Renal pelvis (tissue), 1 donor: ENCODE data around the gene TARP.
"Not testable (repeated sequence)": the region's sequence is repeated elsewhere in the genome, so short reads cannot be mapped to it uniquely, and the experiment has no call there.

ENCODE experiments used
- DNase-seq: peaks from one replicate; pipeline ENCODE4 v3.0.0-alpha.2; 2013

Gene TARP

DNA sequence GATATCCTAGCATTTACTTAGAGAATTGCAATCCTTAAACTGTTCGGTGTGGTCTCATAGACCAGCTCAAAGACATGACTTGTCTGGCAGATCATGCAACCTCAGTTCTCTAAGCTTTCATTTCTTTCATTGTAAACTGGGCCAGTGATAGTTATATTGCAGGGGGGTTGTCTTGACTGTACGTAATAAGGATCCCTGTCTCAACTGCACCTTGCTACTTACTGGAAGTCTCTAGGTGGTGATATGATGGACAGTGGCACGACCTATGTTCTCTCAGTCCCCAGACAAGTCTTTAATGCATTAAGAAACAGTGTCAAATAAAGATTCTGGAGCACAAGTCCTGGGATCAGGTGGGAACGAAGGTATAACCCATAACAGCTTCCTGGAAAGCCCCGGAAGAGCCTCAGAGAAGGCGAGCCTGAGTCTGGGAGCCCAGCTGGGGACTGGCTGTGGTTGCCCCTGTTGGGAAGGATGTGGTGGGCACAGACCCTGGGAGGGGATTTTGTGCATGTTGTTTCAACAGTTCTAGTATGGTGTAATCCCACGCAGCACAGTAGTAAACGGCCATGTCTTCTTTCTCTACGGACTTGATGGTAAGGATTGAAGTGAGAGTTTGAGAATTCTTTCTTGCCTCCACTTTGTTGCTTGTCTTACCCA lies 26.0 kb upstream of the TARP start:
- DNase-seq, result no peak

GRCh38 chr7:38296059-38296857 lies 22.8 kb upstream of the TARP start:
- DNase-seq, result no peak

GRCh38 chr7:38294926-38295325 lies 21.5 kb upstream of the TARP start:
- DNase-seq, result no peak

GRCh38 chr7:38292442-38292841 lies 19.0 kb upstream of the TARP start:
- DNase-seq, result no peak

- DNase-seq, result no peak
These were observed 18.2 kb upstream of the TARP start for GRCh38 chr7:38291650-38292049.

DNA sequence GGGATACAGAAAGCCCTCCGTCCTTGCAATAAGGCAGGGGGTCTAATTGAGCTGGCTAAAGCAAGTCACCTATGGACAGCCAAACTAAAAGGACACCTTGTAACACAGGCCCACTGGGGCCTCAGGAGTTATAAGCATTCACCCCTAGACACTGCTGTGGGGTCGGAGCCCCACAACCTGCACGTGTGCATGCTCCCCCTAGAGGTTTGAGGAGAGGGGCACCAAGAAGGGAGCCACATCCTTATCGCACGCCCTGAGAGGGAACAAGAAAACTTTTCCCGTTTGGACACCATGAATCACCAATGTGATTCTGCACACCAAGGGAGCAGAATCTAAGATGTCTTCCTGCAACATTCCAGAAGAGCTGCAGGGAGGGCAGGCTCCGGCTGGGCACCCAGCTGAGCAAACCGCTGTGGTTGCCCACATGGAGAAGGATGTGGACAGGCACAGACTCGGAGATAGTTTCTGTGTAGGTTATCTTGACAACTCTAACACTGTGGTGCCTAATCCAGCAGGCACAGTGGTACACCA lies 17.7 kb upstream of the TARP start:
- DNase-seq, result no peak

DNA sequence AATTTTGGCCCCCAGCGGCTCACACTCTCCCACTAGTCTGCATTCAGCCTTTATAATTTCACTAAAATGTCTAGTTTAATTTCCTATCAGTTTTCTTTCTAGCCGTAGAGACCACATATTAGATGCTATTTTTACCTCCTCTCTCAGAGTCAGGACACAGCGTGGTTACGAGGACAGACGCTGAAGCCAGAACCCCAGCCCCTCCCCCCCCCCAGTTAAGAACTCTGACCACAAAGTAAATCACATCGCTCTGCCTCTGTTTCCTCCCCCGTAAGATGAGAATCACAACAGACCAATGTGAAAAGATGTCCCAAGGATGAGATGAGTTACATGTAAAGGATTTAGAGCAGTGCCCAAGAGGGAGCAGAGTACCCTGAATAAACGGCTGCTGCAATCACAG lies 11.1 kb upstream of the TARP start:
- DNase-seq, result no peak

DNA sequence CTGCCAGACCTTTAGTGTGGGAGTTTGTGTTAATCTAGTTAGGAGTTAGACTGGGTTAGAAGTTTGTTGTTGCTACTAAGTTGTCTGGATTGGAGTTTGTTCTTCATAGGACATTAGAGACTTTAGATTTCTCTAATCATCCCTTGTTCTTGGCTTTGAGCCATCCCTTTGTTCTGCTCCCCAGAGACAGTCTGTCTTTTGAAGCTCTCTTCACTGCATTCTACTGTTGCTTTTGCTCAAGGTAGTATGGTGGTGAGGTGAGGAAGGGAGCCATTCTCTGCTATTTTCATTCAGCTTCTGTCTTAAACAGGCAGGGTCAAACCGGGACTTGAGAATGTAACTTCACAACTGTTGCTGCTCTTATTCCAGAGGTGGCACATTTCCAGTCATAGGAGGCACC lies 10.4 kb upstream of the TARP start:
- no peak for DNase-seq

GRCh38 chr7:38283107-38283506 lies 9.7 kb upstream of the TARP start:
- no peak for DNase-seq

DNA sequence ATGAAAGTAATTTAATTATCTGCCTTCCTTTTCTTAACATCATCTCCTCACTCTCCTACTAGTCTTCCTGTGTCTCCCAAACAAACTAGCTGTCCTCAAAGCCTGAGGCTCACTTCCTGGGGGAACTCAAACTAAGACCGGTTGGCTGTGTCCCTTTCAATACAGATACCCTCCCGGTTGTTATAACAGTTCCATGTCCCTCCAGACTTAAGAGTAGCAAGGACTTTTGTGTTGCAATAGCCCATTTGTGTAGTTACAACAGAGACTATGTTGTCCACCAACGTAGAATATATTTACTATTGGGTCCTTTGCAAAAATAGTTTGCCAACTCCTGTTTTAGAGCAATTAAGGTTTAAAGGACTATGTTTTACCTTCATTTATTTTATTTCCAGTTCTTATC lies 8.6 kb upstream of the TARP start:
- DNase-seq, result no peak

- DNase-seq, result no peak
These were observed 7.8 kb upstream of the TARP start for GRCh38 chr7:38281266-38281665.

GRCh38 chr7:38280707-38281106 lies 7.3 kb upstream of the TARP start:
- no peak for DNase-seq

DNA sequence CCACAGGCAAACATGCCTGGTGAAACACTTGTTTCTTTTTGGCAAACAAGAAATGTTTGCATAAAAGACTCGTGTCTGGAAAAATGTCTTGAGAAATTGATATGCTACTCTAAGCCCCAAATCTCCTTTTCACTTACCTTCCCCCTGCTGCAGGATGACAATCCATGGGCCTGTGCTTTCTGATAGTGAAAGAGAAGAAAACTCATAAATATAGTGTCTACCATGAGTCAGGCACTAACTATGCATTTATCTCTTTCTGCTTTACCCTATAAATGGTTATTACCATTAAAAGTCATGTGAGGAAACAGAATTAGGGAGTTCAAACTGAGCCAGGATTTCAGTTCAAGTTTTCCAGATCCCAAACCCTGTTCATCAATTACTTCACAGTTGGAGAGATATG lies 6.6 kb upstream of the TARP start:
- DNase-seq, result no peak

GRCh38 chr7:38276096-38276877 lies 2.9 kb upstream of the TARP start:
- no peak for DNase-seq

GRCh38 chr7:38274927-38275620 lies 1.6 kb upstream of the TARP start:
- no peak for DNase-seq

DNA sequence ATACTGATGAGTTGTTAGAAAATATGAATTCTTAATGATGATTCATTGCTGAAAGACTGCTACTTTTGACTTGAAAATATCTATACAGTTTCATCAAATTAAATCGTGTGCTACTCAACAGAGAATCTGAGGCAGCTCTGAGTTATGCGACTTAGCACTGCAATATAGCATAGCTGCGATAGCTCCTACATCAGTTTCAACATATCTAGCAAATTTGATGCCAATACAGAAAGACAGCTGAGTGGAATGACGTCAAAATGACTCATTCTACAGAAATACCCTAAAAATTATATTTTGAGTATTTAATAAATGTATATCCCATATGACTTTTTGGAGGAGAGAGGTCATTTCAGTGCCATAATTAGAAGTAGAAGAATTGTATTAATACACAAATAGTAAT lies 1.1 kb upstream of the TARP start:
- no peak for DNase-seq

GRCh38 chr7:38270405-38270804 lies 3.0 kb downstream of the TARP start:
- not testable (repeated sequence) for DNase-seq

DNA sequence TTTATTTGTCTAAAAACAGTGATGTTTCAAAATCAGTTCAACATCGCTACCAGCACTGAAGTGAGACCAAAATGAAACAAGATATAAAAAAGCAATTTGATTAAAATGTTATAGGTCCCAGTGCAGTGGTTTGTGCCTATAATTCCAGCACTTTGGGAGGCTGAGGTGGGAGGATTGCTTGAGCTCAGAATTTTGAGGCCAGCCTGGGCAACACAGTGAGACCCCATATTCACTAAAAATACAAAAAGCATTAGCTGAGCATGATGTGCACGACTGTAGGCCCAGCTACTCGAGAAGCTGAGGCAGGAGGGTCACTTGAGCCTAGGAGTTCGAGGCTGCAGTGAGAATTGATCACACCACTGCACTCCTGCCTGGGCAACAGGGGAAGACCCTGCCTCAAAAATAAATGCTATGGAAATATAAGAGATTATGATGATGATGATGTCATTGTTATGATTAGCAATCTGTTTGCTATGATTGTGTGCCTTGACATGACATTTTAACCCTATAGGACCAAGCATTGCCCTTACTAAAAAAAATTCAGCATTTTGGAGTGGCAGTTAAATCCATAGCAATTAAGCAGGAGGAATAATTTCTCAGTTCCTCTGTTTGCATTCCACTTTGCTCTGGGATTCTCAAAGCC lies 3.6 kb downstream of the TARP start:
- not testable (repeated sequence) for DNase-seq

- DNase-seq, result not testable (repeated sequence)
These were observed 7.5 kb downstream of the TARP start for GRCh38 chr7:38265958-38266357.

DNA sequence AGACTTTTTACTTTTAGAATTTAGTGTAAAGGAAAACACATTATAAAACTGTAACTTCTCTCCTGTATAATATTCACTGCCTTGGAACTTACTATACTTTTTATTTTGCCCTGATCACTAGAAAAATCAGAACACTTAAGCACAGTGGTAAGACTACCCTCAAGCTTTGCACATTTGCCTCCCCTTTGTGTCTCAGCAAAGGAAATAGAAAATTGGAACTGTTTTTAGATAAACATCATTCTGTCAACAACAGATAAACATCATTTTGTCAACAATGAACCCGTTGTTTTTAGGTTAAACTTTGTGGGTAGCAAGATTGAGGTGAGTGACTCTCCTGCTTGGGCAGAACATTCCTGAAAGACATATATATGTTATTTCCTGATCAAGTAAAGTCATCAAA lies 8.8 kb downstream of the TARP start:
- DNase-seq, result not testable (repeated sequence)

DNA sequence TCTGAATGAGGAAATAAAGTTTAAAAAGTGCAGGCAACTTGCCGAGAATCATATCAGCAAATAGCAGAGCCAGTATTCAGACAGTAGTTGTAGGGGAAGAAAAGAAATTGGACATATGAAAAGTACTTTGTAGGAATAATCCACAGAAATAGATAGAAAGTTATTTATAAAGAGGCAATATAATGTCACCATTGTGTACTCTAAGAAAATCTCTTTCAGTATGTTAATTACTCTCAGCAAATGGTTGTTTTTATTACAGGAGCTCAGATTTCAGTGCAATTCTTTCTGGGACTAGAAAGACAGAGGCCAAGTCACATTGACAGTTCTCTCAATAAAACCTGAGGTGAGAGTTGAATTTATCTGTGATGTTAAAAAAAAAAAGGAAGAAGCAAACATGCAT lies 10.2 kb downstream of the TARP start:
- DNase-seq, result not testable (repeated sequence)
